Measurements from ENCODE around the gene HACD3. TPM values are rescaled to one million over a fixed set of nuclear protein-coding genes. Genes with fewer than 3 reads are reported as not detected.

The HACD3 gene
- total RNA-seq, 2 donors from 2014 or later = 20.0 to 31.0 TPM

DNA sequence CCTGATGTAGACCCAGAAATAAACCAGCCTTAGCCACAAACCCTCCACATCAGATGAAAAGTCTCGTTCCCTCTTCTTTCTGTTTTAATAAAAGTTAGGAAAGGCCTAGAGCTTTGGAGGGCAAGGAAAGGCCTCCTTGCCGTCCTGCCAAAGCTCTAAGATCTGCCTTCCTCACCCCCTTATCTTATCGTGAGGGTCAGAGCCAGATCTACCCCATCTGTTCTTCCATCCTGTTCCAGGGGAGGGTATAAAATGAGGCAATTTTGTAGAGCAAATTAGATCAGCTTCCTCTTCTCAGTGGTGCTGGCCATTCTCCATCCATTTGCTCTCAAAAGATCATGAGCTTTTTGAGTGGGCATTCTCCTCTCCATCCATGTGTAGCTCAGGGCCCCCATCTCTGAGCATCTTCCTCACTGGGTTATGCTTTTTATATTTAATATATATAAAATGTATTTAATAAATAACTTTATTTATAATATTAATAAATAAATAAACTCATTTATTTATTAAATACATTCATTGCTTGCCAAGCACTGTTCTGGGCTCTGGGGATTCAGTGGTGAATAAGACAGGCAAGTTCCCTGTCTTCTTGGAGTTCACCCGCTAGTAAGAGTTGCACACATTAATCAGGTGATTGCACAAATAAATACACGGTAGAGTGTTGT lies 89.5 kb downstream of the HACD3 start:
- H3K27ac ChIP-seq = no peak overlapping the region
- DNase-seq (ENCODE audit: low spot score) (no peak), ATAC-seq (ENCODE audit: insufficient number of reproducible peaks, low FRiP score, low read depth) (no peak)
- H3K27me3 ChIP-seq (replicated peaks; ENCODE audit: insufficient read depth) = no peaks in the 10 kb centered on the region
- no peaks in the 10 kb centered on the region for H3K36me3 ChIP-seq
- no peaks in the 10 kb centered on the region for H3K4me1 ChIP-seq (ENCODE audit: control insufficient read depth in 1 of 2, low read depth in 2 of 2)
- no peaks in the 10 kb centered on the region for H3K9me3 ChIP-seq
- no peak overlapping the region for H3K4me3 ChIP-seq
- TF ChIP-seq, protein P1, sequence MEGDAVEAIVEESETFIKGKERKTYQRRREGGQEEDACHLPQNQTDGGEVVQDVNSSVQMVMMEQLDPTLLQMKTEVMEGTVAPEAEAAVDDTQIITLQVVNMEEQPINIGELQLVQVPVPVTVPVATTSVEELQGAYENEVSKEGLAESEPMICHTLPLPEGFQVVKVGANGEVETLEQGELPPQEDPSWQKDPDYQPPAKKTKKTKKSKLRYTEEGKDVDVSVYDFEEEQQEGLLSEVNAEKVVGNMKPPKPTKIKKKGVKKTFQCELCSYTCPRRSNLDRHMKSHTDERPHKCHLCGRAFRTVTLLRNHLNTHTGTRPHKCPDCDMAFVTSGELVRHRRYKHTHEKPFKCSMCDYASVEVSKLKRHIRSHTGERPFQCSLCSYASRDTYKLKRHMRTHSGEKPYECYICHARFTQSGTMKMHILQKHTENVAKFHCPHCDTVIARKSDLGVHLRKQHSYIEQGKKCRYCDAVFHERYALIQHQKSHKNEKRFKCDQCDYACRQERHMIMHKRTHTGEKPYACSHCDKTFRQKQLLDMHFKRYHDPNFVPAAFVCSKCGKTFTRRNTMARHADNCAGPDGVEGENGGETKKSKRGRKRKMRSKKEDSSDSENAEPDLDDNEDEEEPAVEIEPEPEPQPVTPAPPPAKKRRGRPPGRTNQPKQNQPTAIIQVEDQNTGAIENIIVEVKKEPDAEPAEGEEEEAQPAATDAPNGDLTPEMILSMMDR (IDR thresholded peaks at IDR 0.05) = no peak

DNA sequence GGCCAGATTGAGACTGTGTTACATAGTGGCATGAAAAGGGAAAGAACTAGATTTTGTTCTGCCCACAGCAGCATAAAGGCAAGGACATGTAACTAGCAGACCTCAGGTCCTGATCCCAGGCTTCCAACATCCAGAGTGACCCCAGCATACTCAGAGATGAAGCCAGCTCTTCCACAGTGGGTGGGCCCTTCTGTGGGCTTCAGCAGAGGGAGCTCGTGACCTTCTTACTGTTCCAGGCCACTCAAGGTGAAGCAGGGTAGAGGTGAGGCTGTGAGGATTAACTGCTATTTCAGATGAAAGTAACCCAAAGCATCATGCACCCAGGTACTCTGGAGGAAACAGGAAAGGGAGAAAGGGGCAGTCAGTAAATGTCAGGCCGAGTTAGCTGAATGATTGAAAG lies 90.6 kb downstream of the HACD3 start:
- Histone ChIP-seq H3K27ac (no peak overlapping the region), H3K27me3 (replicated peaks; ENCODE audit: insufficient read depth) (no peaks in the 10 kb centered on the region), H3K4me1 (ENCODE audit: control insufficient read depth in 1 of 2, low read depth in 2 of 2) (no peaks in the 10 kb centered on the region), H3K36me3 (no peaks in the 10 kb centered on the region), H3K4me3 (no peak overlapping the region), H3K9me3 (no peaks in the 10 kb centered on the region)
- no peak for DNase-seq (ENCODE audit: low spot score)
- TF ChIP-seq, protein P1 (IDR thresholded peaks at IDR 0.05) = no peak
- no peak for ATAC-seq (ENCODE audit: insufficient number of reproducible peaks, low FRiP score, low read depth)

DNA sequence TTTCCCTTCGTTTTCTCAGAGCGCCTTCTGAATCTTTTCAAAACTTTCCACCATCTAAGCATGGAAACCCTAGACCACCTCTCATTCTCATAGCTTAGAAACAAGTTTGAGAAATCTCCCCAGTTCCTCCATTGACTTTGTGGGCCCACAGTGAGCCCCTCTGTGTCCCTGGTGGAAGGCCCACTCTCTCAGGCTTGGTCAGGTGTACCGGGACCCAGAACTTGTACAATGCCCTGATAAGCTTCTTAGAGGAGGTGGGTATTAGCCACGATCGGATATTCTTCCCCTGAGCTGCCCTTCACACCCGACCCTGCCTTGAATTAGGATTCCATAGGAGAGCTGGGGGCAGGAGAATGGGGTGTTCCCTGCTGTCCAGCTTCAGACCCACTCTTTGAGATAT lies 91.4 kb downstream of the HACD3 start, which contains the start of gene SLC24A1:
Gene SLC24A1, plus strand, starts transcription at position 301 of the 400 bp plus-strand sequence. CDS start 2,143 bp downstream, outside the sequence.
- DNase-seq (ENCODE audit: low spot score) = no peak
- no peak for ATAC-seq (ENCODE audit: insufficient number of reproducible peaks, low FRiP score, low read depth)

DNA sequence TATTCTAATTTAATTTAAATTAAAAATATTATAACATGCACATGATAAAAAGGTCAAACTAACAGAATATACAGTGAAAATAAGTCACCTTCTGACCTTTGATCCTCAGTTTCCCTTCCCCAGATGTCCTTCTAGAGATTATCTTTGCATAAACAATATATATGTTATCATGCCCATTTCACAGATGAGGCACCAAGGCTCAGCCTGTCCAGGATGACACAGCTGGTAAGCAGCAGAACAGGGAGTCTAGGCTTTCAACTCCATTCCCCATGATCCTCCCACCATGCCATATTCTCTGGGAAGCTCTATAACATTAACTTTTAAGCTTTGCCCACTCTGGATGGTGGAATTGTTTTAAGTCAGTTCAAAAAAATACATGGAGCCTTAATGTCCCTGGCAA lies 92.8 kb downstream of the HACD3 start:
- TF ChIP-seq, protein P1 (IDR thresholded peaks at IDR 0.05) = no peak
- DNase-seq (ENCODE audit: low spot score) (no peak), ATAC-seq (ENCODE audit: insufficient number of reproducible peaks, low FRiP score, low read depth) (no peak)
- Histone ChIP-seq H3K27me3 (replicated peaks; ENCODE audit: insufficient read depth) (no peaks in the 10 kb centered on the region), H3K36me3 (no peaks in the 10 kb centered on the region), H3K4me1 (ENCODE audit: control insufficient read depth in 1 of 2, low read depth in 2 of 2) (no peaks in the 10 kb centered on the region), H3K9me3 (no peaks in the 10 kb centered on the region), H3K4me3 (no peak overlapping the region), H3K27ac (no peak overlapping the region)

More for the DNA sequence above, 91.4 kb downstream of the HACD3 start, which contains the start of gene SLC24A1:
- Histone ChIP-seq H3K36me3 (no peaks in the 10 kb centered on the region), H3K9me3 (no peaks in the 10 kb centered on the region), H3K27me3 (replicated peaks; ENCODE audit: insufficient read depth) (no peaks in the 10 kb centered on the region), H3K27ac (no peak within 1 kb of the TSS), H3K4me3 (no peak within 1 kb of the TSS), H3K4me1 (ENCODE audit: control insufficient read depth in 1 of 2, low read depth in 2 of 2) (no peaks in the 10 kb centered on the region)
- TF ChIP-seq, protein P1 (IDR thresholded peaks at IDR 0.05) = no peak

DNA sequence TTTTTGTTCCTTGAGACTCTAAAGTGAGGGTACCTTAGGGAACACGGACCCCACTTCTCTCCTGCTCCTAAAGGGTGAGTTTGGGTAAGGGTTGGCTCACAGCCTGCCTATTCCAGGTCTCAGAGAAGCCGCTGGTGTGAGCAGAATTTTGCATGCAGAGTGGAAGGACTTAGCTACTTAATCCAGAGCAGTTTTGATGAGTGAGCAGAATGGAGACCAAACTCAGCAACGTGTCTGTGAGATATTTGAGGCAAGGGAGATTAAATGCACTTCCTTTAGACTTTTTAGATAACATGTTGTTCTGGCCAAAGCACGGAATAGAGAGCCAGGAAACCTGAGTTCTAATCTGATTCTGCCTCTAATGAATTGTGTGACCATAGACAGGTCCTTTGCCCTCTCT lies 96.6 kb downstream of the HACD3 start:
- Histone ChIP-seq H3K27ac (no peak overlapping the region), H3K4me1 (ENCODE audit: control insufficient read depth in 1 of 2, low read depth in 2 of 2) (no peaks in the 10 kb centered on the region), H3K4me3 (no peak overlapping the region), H3K36me3 (no peaks in the 10 kb centered on the region), H3K9me3 (no peaks in the 10 kb centered on the region), H3K27me3 (replicated peaks; ENCODE audit: insufficient read depth) (no peaks in the 10 kb centered on the region)
- ATAC-seq (ENCODE audit: insufficient number of reproducible peaks, low FRiP score, low read depth) = no peak
- TF ChIP-seq, protein P1 (IDR thresholded peaks at IDR 0.05) = no peak
- no peak for DNase-seq (ENCODE audit: low spot score)

Other genes with a start within 250 kb of the HACD3 start
- gene PARP16, start 243.6 kb upstream of the HACD3 start, total RNA-seq = 10 to 100 TPM in 1 of 2 donors, 1 to 10 TPM in 1; 7.2 to 15.4 TPM
- not detected for gene RNU5A-1, start 234.4 kb upstream of the HACD3 start, total RNA-seq
- gene RNU5B-1, start 225.8 kb upstream of the HACD3 start, total RNA-seq = not detected
- not detected for gene IGDCC3, start 152.5 kb upstream of the HACD3 start, total RNA-seq
- gene IGDCC4, start 107.5 kb upstream of the HACD3 start, total RNA-seq = 1 to 10 TPM in 1 of 2 donors, under 1 TPM in 1; 0.95 to 2.8 TPM
- 10 to 100 TPM; 38.3 to 58.0 TPM for gene DPP8, start 12.8 kb upstream of the HACD3 start, total RNA-seq
- 10 to 100 TPM; 36.8 to 39.7 TPM for gene INTS14, start 80.7 kb downstream of the HACD3 start, total RNA-seq
- gene SLC24A1, start 91.5 kb downstream of the HACD3 start, total RNA-seq = 1 to 10 TPM; 6.1 to 7.3 TPM

Data from thoracic aorta (tissue), 2 donors.